NCI-H524 treated with DMSO at 0.1 percent for 48 hours (cell line): ENCODE results near the gene POLQ.
"Not testable (repeated sequence)": the region's sequence is repeated elsewhere in the genome, so short reads cannot be mapped to it uniquely, and the experiment has no call there.

Source experiments
- DNase-seq: peaks from one replicate; lab custom pipeline; 2025; lab: John Stamatoyannopoulos, UW

POLQ gene

DNA sequence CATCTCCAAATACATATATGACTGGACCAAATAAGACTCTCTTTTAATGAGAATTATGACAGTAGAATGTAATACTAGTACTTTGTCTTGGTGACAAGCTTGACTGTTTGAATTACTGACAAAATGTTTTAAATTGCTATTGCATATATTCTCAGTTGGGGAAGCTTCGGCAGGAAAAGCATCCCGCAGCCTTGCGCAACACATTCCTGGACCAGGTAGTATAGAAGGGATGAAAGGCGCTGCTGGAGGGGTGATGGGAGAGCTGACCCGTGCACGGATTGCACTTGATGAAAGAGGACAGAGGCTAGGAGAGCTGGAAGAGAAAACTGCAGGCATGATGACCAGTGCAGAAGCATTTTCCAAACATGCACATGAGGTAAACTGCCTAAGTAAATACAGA lies 127.6 kb downstream of the POLQ start:
- no peak for DNase-seq

DNA sequence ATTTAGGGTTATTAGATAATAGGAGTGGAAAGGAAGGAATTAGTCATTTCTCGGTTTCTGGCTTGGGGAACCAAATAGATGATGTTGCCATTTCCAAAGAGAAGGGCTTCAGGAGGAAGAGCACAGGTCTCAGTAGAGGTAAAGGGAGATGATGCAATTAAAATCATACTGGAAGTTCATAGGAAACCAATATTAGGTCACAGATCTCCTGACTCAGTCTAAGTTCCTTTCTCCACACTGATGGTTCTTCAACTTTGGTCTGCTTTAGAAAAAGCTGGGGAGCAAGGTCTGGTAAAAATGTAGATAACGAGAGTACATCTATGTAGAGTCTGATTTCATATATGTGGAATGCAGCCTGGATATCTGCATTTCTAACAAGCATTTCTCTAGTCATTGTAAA lies 130.9 kb downstream of the POLQ start:
- no peak for DNase-seq

DNA sequence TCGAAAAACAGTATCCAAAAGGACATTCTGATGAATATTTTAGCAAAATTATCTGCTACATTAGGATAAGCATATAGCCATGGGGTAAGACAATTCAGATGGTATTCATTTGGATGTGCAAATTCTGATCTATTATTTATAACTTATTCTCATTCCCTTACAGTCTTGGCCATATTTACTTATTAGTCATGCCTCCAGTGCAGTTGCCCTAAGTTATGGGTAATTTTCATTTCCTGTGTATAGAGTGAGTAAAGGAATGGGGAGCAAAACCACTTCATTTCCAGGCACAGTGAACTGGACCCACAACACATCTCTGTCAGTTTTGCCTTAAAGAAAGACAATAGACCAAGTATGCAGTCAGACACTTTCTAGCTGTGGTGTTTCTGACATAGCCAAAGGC lies 134.3 kb downstream of the POLQ start:
- no peak for DNase-seq

DNA sequence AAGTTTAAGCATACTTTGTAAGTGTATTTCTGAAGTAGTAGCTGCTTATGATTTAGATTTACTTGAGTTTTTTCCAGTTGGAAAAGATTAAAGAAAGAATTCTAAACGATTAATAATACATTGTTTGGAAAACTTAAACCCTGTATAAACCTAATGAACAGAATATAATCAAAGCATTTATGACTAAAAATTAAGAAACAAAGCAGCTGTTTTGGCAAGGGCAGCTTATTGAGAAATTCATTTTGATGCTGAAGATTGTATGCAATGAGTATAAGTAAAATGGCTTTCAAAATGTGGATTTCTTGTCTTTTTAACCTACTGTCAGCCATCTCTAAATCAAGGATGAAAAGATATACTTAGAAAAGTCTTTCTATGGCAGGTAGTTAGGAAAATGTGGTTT lies 140.2 kb downstream of the POLQ start:
- no peak for DNase-seq

DNA sequence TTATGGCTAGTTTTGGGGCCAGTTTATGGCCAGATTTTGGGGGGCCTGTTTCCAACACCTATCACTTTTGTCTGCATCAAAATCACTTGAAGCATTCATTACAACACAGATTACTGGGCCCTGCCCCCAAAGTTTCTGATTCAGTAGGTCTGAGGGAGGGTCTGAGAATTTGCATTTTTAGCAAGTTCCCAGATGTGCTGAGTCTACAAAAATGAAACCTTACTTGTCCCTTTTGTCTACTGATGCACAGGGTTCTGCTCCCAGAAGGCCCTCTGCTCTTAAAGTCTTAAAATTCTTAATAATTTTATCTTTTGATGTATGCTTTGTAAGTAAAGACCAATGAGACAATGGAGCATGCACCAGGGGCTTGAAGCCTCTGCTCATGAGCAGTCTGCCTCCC lies 146.0 kb downstream of the POLQ start:
- DNase-seq, result no peak

DNA sequence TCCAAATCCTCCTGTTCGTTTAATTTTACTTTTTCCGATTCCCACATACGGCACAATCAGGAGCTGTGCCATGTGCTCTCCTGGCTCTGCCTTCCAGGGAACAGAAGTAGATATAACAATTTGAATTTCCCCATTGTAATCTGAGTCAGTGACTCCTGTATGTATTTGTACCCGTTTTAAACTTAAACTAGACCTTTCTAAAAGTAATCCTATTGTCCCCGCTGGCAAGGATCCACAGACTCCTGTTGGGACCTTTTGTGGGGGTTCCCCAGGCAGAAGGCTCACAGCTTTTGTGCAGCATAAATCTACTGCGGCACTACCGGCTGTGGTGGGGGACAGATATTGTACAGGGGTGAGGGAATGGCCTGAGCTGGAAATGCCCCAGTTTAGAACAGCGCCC lies 147.7 kb downstream of the POLQ start:
- not testable (repeated sequence) for DNase-seq

DNA sequence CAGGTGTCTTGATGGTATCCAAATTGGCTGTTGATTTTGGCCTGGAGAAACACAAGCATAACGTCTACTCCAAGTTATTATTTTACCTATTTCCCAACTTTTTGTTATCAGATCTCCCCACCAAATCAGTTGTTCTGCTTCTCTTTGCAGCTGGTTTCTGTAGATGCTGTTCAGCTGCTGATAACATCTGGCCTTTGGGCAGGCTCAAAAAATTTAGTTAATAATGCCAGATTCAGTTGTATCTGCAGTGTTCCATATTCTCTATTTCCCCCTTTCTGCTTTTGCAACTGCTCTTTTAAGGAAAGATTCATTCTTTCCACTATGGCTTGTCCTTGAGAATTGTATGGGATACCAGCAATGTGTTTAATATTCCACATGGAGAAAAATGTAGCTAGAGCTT lies 149.8 kb downstream of the POLQ start:
- DNase-seq, result not testable (repeated sequence)

DNA sequence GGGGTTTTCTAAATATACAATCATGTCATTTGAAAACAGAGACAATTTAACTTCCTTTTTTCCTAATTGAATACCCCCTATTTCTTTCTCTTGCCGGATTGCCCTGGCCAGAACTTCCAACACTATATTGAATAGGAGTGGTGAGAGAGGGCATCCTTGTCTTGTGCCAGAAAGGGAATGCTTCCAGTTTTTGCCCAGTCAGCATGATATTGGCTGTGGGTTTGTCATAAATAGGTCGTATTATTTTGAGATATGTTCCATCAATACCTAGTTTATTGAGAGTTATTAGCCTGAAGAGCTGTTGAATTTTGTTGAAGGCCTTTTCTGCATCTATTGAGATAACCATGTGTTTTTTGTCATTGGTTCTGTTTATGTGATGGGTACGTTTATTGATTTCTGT lies 157.5 kb downstream of the POLQ start:
- DNase-seq, result not testable (repeated sequence)
